Measurements from ENCODE around the gene GAS7. TPM values are rescaled to one million over a fixed set of nuclear protein-coding genes. Genes with fewer than 3 reads are reported as not detected.

The GAS7 gene
- total and polyA plus RNA-seq, 2 of the 13 experiments (the other 11 are each of a cell fraction or from before 2014, with no cell fraction given): 1.0 to 5.2 TPM

DNA sequence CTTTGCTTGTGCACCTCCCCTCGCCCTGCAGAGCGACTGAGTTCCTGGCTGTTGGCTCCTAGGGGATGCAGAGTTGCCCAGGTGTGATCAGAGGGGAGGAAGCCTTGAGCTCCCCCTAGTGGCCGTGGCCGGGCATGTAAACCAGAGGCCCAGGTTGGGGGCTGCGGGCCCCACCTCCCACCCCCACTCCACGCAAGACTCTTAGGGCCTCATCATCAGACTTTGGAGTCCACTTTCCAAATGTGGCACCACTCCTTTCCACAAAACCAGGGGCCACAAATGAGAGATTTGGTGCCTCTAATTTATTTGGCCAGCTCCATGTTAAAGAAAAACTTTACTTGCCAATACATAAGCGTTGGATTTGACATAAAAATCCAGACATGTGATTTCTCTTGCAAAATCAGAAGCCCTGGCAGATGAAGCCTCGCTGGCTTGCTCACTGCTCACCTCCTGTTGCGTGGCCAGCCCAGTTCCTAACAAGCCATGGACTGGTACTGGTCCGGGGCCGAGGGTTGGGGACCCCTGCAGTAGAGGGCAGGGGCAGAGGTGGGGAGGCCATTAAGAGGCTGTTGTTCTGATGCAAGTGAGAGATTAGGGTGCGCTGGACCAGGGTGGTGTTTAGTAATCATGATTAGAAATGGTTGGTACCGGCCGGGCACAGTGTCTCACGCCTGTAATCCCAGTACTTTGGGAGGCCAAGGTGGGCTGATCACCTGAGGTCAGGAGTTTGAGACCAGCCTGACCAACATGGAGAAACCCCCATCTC lies 28.7 kb upstream of the GAS7 start (continued):
- TF ChIP-seq AHDC1 (CRISPR knock-in tag; IDR thresholded peaks at IDR 0.05; ENCODE audit: borderline replicate concordance): no peak

DNA sequence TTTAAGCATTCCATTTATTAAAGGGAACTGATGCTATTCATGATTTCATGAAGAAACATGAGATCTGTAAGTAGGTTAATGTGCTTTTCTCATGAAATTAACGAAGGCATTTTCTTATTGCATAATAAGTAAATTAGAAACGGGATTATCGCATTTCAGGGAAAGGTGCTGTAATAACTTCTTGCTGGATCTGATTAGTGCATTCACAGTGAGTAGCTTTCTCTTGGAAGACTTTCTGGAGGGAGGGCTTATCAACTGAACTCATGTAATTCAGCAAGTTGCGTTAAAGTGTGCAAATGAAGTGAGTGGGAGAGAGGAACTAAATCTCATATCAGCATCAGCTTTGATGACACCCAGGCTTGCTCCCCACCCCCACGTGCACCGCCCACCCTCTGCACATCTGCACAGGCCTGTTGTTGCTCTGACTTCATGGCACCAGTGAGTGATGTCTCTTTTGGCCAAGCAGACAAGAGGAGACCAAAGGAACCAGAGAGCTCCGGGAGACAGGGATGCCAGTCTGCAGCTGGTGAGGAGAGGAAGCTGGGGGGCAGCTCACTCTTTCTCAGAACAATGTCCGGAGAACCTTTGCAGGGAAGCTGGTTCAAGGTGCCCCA lies 26.3 kb upstream of the GAS7 start:
- intact Hi-C loops (cut with micrococcal nuclease; ENCODE audit: unreplicated experiment): no loop called here

More for the DNA sequence above, 26.3 kb upstream of the GAS7 start:
- H3K79me2 ChIP-seq (ENCODE audit: insufficient read depth, low read length): no peaks in the 10 kb centered on the region
- H3K4me2 ChIP-seq (ENCODE audit: low read depth, low read length): no peak overlapping the region
- H3K27me3 ChIP-seq (ENCODE audit: control insufficient read depth in 1 of 2, insufficient read depth in 2 of 2, low read length in 2 of 2): no peaks in the 10 kb centered on the region
- in situ Hi-C loops (cut with HindIII; ENCODE audit: extremely low pct_ligation_motif_present, low pct_unique_long_range_greater_than_20kb): loop anchor here (5.0 to 25.0 kb wide), 2 partner anchors 112 to 257 kb away; no protein-coding TSS in a partner anchor
- H3K36me3 ChIP-seq (replicated peaks in 1 of 2; ENCODE audit: control insufficient read depth in 1 of 2, insufficient read depth in 2 of 2, low read length in 2 of 2): no peaks in the 10 kb centered on the region
- POLR2A ChIA-PET: no interaction called here
- no peaks in the 10 kb centered on the region for H3K9me3 ChIP-seq (ENCODE audit: low read length)
- WGBS (ENCODE audit: low lambda C conversion rate): 4% methylated on average over 7 of the region's 8 CpGs
- no peak overlapping the region for H3K9ac ChIP-seq (ENCODE audit: insufficient read depth, low read depth, low read length)
- CTCF ChIA-PET (ENCODE audit: low intra/inter-chr PET ratio, low total read pairs): no interaction called here
- BruUV-seq (replicated peaks): no TSS peak
- H2AFZ ChIP-seq (ENCODE audit: low read length): no peak overlapping the region
- ATAC-seq: no peak
- H4K20me1 ChIP-seq (ENCODE audit: insufficient read depth, low read length): no peaks in the 10 kb centered on the region
- FAIRE-seq: no peak
- H3K4me3 ChIP-seq (replicated peaks in 1 of 3; ENCODE audit: insufficient read depth in 1 of 3, low read depth in 2 of 3, low read length in 3 of 3): no peak overlapping the region
- H3K27ac ChIP-seq (ENCODE audit: extremely low read length, insufficient read depth, low read length): no peak overlapping the region
- no peak for TF ChIP-seq ADNP (CRISPR knock-in tag; IDR thresholded peaks at IDR 0.05)
- TF ChIP-seq ZNF850 (CRISPR knock-in tag; conservative IDR thresholded peaks at IDR 0.05): no peak
- no peak for TF ChIP-seq FLYWCH1 (CRISPR knock-in tag; IDR thresholded peaks at IDR 0.05)
- no peak for TF ChIP-seq ZNF362 (CRISPR knock-in tag; IDR thresholded peaks at IDR 0.05; ENCODE audit: borderline replicate concordance)
- no peaks in the 10 kb centered on the region for H3K4me1 ChIP-seq (ENCODE audit: insufficient read depth, low read length)
- no peak for DNase-seq (ENCODE audit: low spot score)
